Left ventricle myocardium inferior (tissue), 1 donor: ENCODE results near the gene JPH3. TPM values are rescaled to one million over a fixed set of nuclear protein-coding genes. Genes with fewer than 3 reads are reported as not detected.

ENCODE experiments used
- DNase-seq: peaks from one replicate; pipeline ENCODE4 v3.0.0-alpha.2; 2020
- H3K27ac ChIP-seq: fragments of 200-600 bp; replicated peaks from 2 replicates; pipeline ENCODE4 v1.8.0; 2021
- H3K27me3 ChIP-seq: fragments of 200-600 bp; 2 replicates; pipeline ENCODE4 v1.8.0; 2021; ENCODE audit warnings: low read depth
- H3K36me3 ChIP-seq: fragments of 200-600 bp; 2 replicates; pipeline ENCODE4 v1.8.0; 2021
- H3K4me1 ChIP-seq: fragments of 200-600 bp; 2 replicates; pipeline ENCODE4 v1.8.0; 2021
- H3K4me3 ChIP-seq: fragments of 200-600 bp; 2 replicates; pipeline ENCODE4 v1.8.0; 2021; ENCODE audit warnings: mild to moderate bottlenecking, moderate library complexity
- H3K9me3 ChIP-seq: fragments of 200-600 bp; replicated peaks from 2 replicates; pipeline ENCODE4 v1.8.0; 2021
- intact Hi-C: fragments of 100-400 bp; cut with micrococcal nuclease; formaldehyde crosslinking; loops from one replicate; pipeline ENCODE4 v1.11.0; 2022
- total RNA-seq: library from RNA; stranded (reverse); fragmentation: NEBNext Ultra II Directional; extraction: Animal tissue kit (Norgen Biotek cat#: 25700); gene quantifications from one replicate; pipeline ENCODE4 v1.2.1, GENCODE V29; 2021
- TF ChIP-seq, protein P1 (sequence below): fragments of 200-600 bp; IDR thresholded peaks from 2 replicates; pipeline ENCODE4 v1.8.0; 2021; ENCODE audit warnings: antibody characterized with exemption, mild to moderate bottlenecking, borderline replicate concordance
- donor health status: DM: no; HTN: yes; CAD: no; lungs with severe emphysema.

JPH3 gene
- total RNA-seq, 1 donor from 2014 or later = 0.14 TPM

DNA sequence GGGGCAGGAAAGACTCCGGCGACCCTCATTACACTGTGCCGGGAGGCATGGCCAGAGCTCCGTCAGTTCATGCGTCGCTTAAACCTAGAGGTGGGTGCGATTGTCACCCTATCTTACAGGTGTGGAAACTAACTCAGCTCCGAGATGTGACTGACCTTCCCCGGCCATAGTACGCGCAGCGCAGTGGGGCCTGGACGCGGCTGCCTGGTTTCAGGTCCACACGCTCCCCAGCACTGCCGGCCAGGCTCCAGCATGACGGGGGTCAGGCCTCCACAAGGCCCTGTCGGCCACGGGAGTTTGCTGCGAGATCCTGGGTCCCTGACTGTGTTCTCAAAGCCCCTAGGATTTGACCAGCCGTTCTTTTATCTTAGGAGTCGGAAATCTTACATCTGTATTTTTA lies 34.4 kb downstream of the JPH3 start:
- TF ChIP-seq, protein P1, sequence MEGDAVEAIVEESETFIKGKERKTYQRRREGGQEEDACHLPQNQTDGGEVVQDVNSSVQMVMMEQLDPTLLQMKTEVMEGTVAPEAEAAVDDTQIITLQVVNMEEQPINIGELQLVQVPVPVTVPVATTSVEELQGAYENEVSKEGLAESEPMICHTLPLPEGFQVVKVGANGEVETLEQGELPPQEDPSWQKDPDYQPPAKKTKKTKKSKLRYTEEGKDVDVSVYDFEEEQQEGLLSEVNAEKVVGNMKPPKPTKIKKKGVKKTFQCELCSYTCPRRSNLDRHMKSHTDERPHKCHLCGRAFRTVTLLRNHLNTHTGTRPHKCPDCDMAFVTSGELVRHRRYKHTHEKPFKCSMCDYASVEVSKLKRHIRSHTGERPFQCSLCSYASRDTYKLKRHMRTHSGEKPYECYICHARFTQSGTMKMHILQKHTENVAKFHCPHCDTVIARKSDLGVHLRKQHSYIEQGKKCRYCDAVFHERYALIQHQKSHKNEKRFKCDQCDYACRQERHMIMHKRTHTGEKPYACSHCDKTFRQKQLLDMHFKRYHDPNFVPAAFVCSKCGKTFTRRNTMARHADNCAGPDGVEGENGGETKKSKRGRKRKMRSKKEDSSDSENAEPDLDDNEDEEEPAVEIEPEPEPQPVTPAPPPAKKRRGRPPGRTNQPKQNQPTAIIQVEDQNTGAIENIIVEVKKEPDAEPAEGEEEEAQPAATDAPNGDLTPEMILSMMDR = peak; percentile 1

DNA sequence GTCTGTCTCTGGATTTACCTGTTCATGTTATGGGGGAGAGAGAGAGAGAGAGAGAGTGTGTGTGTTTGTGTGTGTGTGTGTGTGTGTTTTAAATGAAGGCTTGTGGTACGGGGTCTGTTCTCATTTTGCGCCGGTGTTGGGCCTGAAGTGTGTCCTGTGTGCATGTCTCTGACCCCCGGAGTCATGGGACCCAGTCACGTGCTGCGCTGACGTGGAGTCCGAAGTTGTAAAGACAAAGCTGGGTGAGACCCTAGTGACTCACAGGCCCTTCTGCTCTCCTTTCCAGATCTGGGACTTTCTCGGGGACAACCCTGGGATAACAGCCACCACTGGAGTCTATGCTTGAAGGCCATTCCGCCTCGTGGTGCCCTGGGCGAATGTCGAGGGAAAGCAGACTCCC lies 35.0 kb downstream of the JPH3 start:
- Histone ChIP-seq H3K36me3 (no peaks in the 10 kb centered on the region), H3K4me3 (no peak overlapping the region), H3K27me3 (peaks cover 70% of the 10 kb centered on the region), H3K9me3 (no peaks in the 10 kb centered on the region), H3K27ac (no peak overlapping the region), H3K4me1 (peaks cover 15% of the 10 kb centered on the region)
- intact Hi-C loops = loop anchor here (10.0 kb wide), 1 partner anchor 213 kb away; no protein-coding TSS in a partner anchor
- DNase-seq = no peak
- TF ChIP-seq, protein P1 = no peak

More for the DNA sequence above, 34.4 kb downstream of the JPH3 start:
- Histone ChIP-seq H3K27me3 (peaks cover 70% of the 10 kb centered on the region), H3K4me1 (peaks cover 15% of the 10 kb centered on the region), H3K36me3 (no peaks in the 10 kb centered on the region), H3K9me3 (no peaks in the 10 kb centered on the region), H3K27ac (no peak overlapping the region), H3K4me3 (no peak overlapping the region)
- DNase-seq = no peak
- intact Hi-C loops = loop anchor here (10.0 kb wide), 1 partner anchor 212 kb away; no protein-coding TSS in a partner anchor

DNA sequence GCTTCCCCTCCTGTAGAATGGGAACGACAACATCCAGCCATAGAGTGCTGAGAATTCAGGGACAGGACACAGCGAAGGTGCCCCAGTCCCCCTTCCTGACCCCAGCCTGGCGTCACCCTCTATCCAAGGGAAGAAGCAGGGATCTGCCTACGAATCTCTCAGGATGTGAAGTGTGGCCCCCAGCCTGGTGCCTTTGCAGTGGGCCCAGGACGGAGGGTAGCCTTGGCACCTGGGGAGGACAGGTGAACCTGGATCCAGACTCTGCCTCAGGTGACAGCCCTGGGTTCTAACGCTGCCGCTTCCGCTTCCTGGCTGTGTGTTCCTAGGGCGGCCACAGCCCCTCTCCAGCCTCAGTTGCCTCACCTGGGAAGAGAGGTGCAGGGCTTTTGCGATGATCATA lies 36.4 kb downstream of the JPH3 start:
- TF ChIP-seq, protein P1 = no peak
- no peak for DNase-seq
- H3K27me3 ChIP-seq = peaks cover 66% of the 10 kb centered on the region
- H3K4me3 ChIP-seq = no peak overlapping the region
- intact Hi-C loops = loop anchor here (10.0 kb wide), 1 partner anchor 214 kb away; no protein-coding TSS in a partner anchor
- peaks cover 15% of the 10 kb centered on the region for H3K4me1 ChIP-seq
- H3K9me3 ChIP-seq = no peaks in the 10 kb centered on the region
- H3K27ac ChIP-seq = no peak overlapping the region
- no peaks in the 10 kb centered on the region for H3K36me3 ChIP-seq

DNA sequence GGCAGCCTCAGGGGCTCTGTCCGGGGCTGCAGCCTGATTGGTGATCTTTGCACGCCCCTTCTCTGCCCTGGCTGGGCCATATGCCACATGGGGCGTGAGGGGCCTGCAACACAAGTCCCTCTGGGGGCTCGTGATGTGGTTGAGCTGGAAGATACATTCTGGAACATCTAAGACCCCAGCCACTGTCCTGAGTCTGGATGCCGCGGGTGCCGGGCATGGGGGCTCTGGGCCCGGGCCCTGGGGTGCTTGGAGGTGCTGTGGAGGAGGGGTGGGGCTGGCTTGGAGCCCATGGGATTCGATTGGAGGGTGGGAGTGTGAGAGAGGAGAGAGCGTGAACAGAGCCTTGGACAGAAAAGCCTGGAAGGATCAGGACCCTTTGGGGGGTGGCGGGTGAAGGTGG lies 39.4 kb downstream of the JPH3 start:
- DNase-seq = no peak
- H3K27ac ChIP-seq = no peak overlapping the region
- TF ChIP-seq, protein P1 = no peak

DNA sequence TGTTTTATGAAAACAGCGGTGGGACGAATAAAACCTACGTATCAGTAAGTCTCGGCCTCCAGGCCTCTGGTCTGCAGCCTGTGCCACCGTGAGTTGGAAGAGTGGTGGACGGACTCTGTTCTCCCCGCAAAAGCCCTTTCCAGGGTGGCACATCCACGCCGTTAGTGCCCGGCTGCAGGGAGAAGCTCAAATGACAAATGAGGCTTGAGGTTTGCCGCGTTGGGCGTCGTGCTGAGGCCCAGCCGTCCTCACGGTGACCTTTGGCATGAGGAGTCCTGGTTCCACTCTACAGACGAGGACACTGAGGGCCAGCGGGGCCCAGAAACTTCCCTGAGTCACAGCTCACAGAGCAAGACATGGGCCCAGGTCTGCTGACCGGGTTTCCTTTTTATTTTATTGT lies 40.2 kb downstream of the JPH3 start:
- intact Hi-C loops = no loop called here
- no peaks in the 10 kb centered on the region for H3K9me3 ChIP-seq
- no peaks in the 10 kb centered on the region for H3K4me1 ChIP-seq
- H3K27ac ChIP-seq = no peak overlapping the region
- H3K27me3 ChIP-seq = peaks cover 67% of the 10 kb centered on the region
- TF ChIP-seq, protein P1 = no peak
- H3K36me3 ChIP-seq = no peaks in the 10 kb centered on the region
- H3K4me3 ChIP-seq = no peak overlapping the region
- no peak for DNase-seq

More for the DNA sequence above, 39.4 kb downstream of the JPH3 start:
- Histone ChIP-seq H3K27me3 (peaks cover 60% of the 10 kb centered on the region), H3K4me1 (no peaks in the 10 kb centered on the region), H3K36me3 (no peaks in the 10 kb centered on the region), H3K4me3 (no peak overlapping the region), H3K9me3 (no peaks in the 10 kb centered on the region)
- intact Hi-C loops = no loop called here
